Ovary (tissue), 3 donors: ENCODE results near the gene YWHAB.

Experiments
- CTCF ChIP-seq, 3 donors: fragments of 450-650 bp in 2 of 3; fragments of 200-600 bp in 1 of 3; IDR thresholded peaks; one replicate each; pipeline versions ENCODE4 v1.5.1 to v1.8.0; 2016 to 2022; ENCODE audit warnings: antibody characterized with exemption in 3 of 3, mild to moderate bottlenecking in 1 of 3
- EP300 ChIP-seq: sonication (generic); formaldehyde crosslinking; IDR thresholded peaks from one replicate; pipeline ENCODE4 v1.6.1; 2017; ENCODE audit warnings: antibody characterized with exemption
- POLR2A ChIP-seq: fragments of 450-650 bp; IDR thresholded peaks from one replicate; pipeline ENCODE4 v1.6.1; 2017; ENCODE audit warnings: antibody characterized with exemption, mild to moderate bottlenecking, moderate library complexity
- donor health status: DM: no; HTN: no; CAD: no.

- TF ChIP-seq CTCF (IDR thresholded peaks at IDR 0.05) (no peak), POLR2A (no peak), EP300 (no peak)
Observed at GRCh38 chr20:44908987-44909871, 23.7 kb downstream of the YWHAB start.
